DMS153 (cell line): ENCODE data around the gene LCN10.

Source experiments
- DNase-seq: peaks from one replicate; lab custom pipeline; 2025; lab: John Stamatoyannopoulos, UW

The LCN10 gene

GRCh38 chr9:136738960-136739359, 3.8 kb downstream of the LCN10 start:
- no peak for DNase-seq

GRCh38 chr9:136735812-136736480, 6.8 kb downstream of the LCN10 start:
- DNase-seq, result no peak

GRCh38 chr9:136734837-136735496, 7.8 kb downstream of the LCN10 start:
- no peak for DNase-seq

- no peak for DNase-seq
These were observed 9.1 kb downstream of the LCN10 start for GRCh38 chr9:136733611-136734010.

GRCh38 chr9:136732444-136733178, 10.1 kb downstream of the LCN10 start:
- DNase-seq, result no peak

GRCh38 chr9:136729926-136730325, 12.8 kb downstream of the LCN10 start:
- DNase-seq, result no peak

GRCh38 chr9:136729144-136729543, 13.6 kb downstream of the LCN10 start:
- no peak for DNase-seq

- DNase-seq, result no peak
These were observed 14.1 kb downstream of the LCN10 start for GRCh38 chr9:136728548-136729123.

- peak; percentile 19 for DNase-seq
These were observed 14.6 kb downstream of the LCN10 start for GRCh38 chr9:136728080-136728547.

- no peak for DNase-seq
These were observed 16.0 kb downstream of the LCN10 start for GRCh38 chr9:136726631-136727191.

- no peak for DNase-seq
These were observed 16.6 kb downstream of the LCN10 start for GRCh38 chr9:136726118-136726517.

- DNase-seq, result no peak
These were observed 17.1 kb downstream of the LCN10 start for GRCh38 chr9:136725612-136726011.

- no peak for DNase-seq
These were observed 18.0 kb downstream of the LCN10 start for GRCh38 chr9:136724772-136725171.

- no peak for DNase-seq
These were observed 18.8 kb downstream of the LCN10 start for GRCh38 chr9:136723989-136724388.

- DNase-seq, result no peak
These were observed 19.3 kb downstream of the LCN10 start for GRCh38 chr9:136723362-136723976.

- no peak for DNase-seq
These were observed 19.8 kb downstream of the LCN10 start for GRCh38 chr9:136722969-136723356.

GRCh38 chr9:136722093-136722968, 20.4 kb downstream of the LCN10 start:
- DNase-seq, result no peak

- DNase-seq, result no peak
These were observed 21.2 kb downstream of the LCN10 start for GRCh38 chr9:136721339-136722092.

- DNase-seq, result no peak
These were observed 21.8 kb downstream of the LCN10 start for GRCh38 chr9:136720898-136721338.
